HG03460 (cell line): ENCODE data around the gene HPCAL1.
"Not testable (repeated sequence)": the region's sequence is repeated elsewhere in the genome, so short reads cannot be mapped to it uniquely, and the experiment has no call there.

Source experiments
- ATAC-seq: cut with Tn5 transposase; IDR thresholded peaks from one replicate; pipeline ENCODE4 v1.9.1; 2021; ENCODE audit not compliant: unreplicated experiment

HPCAL1 gene

DNA sequence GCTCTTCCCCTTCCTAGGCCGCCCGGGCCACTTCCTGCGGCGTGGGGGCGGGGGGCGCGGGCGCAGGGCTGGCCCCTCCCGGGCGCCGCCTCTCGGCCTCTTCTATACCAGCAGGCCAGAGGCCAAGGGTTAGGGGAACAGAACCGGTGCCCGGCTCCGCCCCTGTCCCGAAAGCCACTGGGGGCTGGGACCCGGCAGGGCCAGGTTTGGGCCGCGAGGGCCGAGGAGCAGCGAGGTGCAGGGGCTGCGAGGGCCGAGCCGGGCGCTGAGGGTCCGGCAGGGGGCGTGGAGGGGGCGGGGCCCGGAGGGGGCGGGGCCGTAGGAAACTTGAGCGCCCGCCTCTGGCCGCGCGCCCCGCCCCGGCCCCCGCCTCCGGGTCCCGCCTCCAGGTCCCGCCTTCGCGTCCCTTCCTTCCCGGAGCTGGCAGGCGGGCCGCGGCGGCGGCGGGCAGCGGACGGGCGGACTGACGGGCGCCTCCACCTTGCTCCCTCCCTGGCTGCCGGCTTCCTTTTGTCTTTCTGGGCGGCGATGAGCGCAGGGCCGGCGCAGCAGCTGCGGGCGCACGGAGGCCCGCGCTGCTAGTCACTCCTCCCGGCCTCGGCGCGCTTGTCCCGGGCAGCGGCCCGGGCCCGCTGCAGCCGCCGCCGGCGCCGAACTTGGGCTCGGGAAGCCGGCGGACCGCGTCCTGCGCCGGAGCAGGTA, at the start of gene HPCAL1:
Gene HPCAL1 (plus strand): TSS at position 426 of the 702 bp plus-strand sequence. CDS start 116,854 bp downstream, outside the sequence.
- peak; percentile 65 for ATAC-seq

GRCh38 chr2:10253596-10254372, 48.9 kb upstream of the HPCAL1 start:
- no peak for ATAC-seq

GRCh38 chr2:10254373-10255188, 48.1 kb upstream of the HPCAL1 start:
- ATAC-seq, result no peak

- ATAC-seq, result no peak
These were observed 47.3 kb upstream of the HPCAL1 start for GRCh38 chr2:10255189-10256030.

- no peak for ATAC-seq
These were observed 46.6 kb upstream of the HPCAL1 start for GRCh38 chr2:10256031-10256514.

GRCh38 chr2:10256515-10257031, 46.1 kb upstream of the HPCAL1 start:
- ATAC-seq, result no peak

GRCh38 chr2:10257036-10257435, 45.7 kb upstream of the HPCAL1 start:
- ATAC-seq, result no peak

DNA sequence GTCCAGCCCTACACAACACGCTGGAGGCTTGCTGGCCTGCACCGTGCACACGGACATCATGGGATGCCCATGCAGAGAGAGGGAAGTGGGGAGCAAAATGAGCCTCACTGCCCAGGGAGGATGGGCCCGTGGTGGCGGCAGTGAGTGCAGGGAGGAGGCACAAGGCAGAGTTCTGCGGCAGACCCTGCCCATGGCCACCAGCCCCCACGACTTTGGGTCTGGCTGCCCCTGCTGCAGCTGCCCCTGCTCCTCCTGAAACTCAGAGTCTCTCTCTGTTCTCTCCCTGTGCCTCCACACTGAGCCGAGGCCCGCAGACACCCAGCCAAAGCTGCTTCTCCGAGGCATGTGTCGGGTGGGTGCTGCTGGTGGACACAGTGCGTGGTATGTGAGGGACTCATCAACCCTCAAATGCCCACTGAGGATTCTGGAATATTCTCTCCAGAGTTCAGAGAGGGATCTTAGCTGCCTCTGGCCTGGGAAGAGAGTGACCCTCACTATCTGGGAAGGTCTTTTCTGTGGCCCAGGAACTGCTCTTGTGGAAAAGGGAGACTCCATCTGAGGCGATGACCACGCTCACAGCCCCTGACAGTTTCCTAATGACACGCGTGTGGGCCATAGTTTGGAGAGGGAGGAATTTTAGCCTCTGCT, 45.1 kb upstream of the HPCAL1 start:
- ATAC-seq, result no peak

DNA sequence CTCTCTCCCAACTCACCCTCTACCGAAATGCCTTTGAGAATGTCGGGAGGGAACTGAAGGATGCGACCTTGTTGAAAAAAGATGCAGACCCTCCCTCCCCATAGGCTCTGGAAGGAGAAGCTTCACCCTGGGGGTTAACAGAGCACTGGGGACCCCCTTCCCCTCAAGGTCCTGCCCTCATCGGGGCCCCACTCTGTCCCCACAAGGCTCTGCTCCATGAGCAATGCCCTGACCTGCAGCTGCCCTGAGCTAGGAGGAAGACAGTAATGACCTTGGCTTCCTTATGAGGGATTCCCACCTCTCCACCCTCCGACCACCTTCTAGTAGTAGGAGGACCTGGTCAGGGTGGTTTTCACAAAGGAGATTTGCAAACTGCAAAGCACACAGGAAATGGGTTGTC, 44.4 kb upstream of the HPCAL1 start:
- no peak for ATAC-seq

DNA sequence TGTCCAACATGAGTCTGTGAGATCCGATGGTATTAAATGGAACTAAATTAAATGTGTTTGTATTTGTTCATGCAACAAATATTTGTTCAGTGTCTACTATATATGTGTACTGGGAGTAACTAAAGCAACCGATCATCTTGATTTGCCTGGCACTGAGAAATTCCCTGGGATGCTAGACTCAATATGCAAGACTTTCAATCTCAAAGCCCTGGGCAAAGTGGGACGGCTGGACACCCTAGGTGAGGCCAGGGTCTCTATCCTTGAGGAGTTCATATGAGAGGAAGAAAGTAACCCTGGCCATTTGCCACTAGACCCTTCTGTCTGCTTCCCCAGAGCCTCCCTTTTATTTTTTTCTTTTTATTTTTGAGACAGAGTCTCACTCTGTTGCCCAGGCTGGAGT, 44.0 kb upstream of the HPCAL1 start:
- no peak for ATAC-seq

- no peak for ATAC-seq
These were observed 42.6 kb upstream of the HPCAL1 start for GRCh38 chr2:10260130-10260529.

DNA sequence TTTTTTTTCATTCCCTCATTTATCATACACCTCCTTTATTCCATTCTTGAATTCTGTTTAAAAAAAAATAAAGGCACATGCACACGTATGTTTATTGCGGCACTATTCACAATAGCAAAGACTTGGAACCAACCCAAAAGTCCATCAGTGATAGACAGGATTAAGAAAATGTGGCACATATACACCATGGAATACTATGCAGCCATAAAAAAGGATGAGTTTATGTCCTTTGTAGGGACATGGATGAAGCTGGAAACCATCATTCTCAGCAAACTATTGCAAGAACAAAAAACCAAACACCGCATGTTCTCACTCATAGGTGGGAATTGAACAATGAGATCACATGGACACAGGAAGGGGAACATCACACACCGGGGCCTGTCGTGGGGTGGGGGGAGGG, 39.2 kb upstream of the HPCAL1 start:
- not testable (repeated sequence) for ATAC-seq

- ATAC-seq, result no peak
These were observed 38.0 kb upstream of the HPCAL1 start for GRCh38 chr2:10264506-10265328.

- ATAC-seq, result no peak
These were observed 37.2 kb upstream of the HPCAL1 start for GRCh38 chr2:10265329-10266132.

DNA sequence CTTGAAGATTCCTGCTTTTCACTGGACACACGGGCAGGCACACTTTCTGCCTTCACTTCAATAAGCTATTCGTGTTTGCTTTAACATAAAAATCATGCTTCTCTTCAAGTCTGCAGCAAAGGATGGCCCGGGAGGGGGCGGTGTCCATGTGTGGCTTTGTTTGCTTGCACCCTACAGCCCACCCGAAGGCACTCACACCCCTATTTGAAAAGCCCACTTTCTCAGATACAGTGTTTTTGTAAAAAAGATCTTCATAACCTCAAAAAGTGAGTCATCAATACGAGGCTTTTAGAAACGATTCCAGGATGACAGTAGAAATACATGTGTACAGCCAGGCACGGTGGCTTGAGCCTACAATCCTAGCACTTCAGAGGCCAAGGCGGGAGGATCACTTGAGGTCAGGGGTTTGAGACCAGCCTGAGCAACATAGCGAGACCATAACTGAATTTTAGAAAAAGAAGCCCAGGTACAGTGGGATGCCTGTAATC, 36.5 kb upstream of the HPCAL1 start:
- no peak for ATAC-seq

DNA sequence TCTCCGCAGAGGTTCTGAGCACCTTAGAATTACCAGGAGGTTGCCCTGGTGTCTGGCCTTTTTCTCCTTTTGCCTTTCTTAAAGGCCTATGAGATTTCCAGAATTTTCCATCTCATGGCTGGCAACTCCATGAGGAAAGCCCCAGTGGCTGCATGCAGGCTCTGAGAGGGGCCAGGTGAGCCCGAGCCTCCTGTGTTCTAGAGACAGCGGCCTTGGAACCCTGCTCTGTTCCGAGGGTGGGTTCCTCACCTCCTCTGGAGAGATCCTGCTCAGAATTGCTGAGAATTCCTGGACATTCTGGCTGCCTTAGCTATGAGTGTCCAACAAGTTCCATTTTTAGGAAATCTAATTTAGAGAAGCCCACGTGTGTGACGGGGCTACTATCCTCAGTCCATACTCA, 35.7 kb upstream of the HPCAL1 start:
- ATAC-seq, result no peak

GRCh38 chr2:10267551-10268465, 34.9 kb upstream of the HPCAL1 start:
- ATAC-seq, result no peak
